IPS-15b (cell line): ENCODE results near the gene RNF217.
A peak's percentile ranks its signal among the peaks of the same experiment; 100 is the strongest.
"Not testable (repeated sequence)": the region's sequence is repeated elsewhere in the genome, so short reads cannot be mapped to it uniquely, and the experiment has no call there.

ENCODE experiments used
- H3K27me3 ChIP-seq: one replicate; pipeline ENCODE4 v1.6.1; 2013; ENCODE audit warnings: low read length; ENCODE audit not compliant: control insufficient read depth, insufficient read depth
- H3K36me3 ChIP-seq: one replicate; pipeline ENCODE4 v1.6.1; 2013; ENCODE audit warnings: low read length; ENCODE audit not compliant: control insufficient read depth, insufficient read depth
- H3K4me1 ChIP-seq: one replicate; pipeline ENCODE4 v1.6.1; 2013; ENCODE audit warnings: mild to moderate bottlenecking, low read length; ENCODE audit not compliant: control insufficient read depth, insufficient read depth
- H3K4me3 ChIP-seq: one replicate; pipeline ENCODE4 v1.5.1; 2013; ENCODE audit warnings: low read depth, low read length
- H3K9ac ChIP-seq: one replicate; pipeline ENCODE4 v1.6.1; 2013; ENCODE audit warnings: low read depth, mild to moderate bottlenecking, low read length
- H3K9me3 ChIP-seq: one replicate; pipeline ENCODE4 v1.6.1; 2013; ENCODE audit warnings: mild to moderate bottlenecking, low read length; ENCODE audit not compliant: control insufficient read depth, insufficient read depth

Gene RNF217

DNA sequence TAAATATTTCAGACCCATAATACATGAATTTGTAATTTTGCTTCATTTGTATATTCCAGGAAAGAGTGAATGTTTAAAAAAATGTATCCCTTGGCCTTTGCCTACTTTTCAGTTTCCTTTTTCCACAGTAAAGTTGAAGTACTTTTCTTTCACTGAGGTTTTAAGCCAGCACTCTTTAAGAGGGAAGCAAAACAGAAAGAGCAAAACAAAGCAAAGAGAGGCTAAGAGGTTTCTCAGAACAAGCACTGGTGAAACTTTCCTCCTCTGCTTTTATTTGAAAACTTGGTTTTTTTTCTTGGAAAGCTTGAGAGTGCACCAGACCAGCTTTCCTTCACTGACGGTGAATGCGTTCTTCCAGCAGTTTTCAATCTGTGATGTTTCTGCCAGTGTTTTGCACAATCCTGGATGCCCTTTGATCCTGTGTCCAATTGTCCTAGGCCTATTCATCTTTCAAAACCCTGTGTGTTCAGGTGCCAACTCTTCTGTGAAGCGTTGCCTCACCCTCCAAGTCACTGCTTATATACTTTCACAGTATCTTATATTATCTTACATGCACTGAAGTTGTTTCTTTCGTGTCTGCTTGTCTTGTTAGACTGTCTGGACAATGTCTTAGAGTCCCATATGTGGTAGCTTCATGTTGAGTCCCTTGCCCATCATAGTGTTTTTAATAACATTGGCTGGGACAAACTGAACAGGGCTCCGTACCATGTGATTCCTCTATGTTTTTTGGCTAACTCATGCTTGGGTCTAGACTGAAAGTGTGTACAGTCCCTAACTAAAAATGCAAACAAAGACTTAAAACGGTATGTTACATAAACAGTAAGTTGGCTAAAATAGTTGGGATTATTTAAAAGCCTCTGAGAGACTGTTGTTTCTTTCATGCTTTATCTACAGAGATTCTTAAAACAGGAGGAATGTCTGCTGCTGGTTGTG, 1.9 kb downstream of the RNF217 start:
- Histone ChIP-seq H3K4me1 (peaks cover 5% of the 10 kb centered on the region), H3K4me3 (peak overlapping the region; percentile 85), H3K27me3 (peaks cover 8% of the 10 kb centered on the region), H3K9ac (no peak overlapping the region), H3K9me3 (no peaks in the 10 kb centered on the region), H3K36me3 (no peaks in the 10 kb centered on the region)

DNA sequence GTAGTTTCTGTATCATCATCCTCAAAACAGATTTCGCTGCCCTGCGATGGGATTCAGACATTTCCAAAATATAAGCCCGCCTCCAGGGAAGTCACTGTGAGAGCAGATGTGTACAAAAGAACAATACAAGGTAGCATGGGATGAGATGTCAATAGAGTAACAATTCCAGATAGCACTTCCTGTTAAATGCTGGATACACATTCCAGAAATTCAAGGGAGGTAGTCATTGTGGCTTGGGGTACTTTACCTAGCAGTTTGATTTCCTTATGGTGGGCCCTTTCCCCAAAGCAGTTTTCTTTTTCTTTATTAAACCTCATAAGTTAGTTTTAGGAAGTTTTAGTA, 2.5 kb downstream of the RNF217 start:
- Histone ChIP-seq H3K4me3 (peak overlapping the region; percentile 85), H3K9ac (no peak overlapping the region), H3K36me3 (no peaks in the 10 kb centered on the region), H3K4me1 (peaks cover 5% of the 10 kb centered on the region), H3K27me3 (peaks cover 8% of the 10 kb centered on the region), H3K9me3 (no peaks in the 10 kb centered on the region)

DNA sequence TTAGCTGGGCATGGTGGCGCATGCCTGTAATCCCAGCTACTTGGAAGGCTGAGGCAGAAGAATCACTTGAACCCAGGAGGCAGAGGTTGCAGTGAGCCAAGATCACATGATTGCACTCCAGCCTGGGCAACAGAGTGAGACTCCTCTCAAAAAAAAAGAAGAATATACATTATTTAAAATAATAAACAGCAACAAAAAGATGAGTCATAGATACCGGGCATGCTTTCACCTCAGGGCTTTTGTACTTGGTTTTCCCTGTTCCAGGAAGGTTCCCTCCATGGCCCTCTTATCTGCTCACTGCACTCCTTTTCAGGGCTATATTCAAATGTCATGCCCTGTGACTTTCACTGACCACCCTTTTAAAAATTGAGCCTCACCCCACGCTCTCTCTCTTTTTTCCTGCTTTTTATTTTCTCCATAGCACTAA, 3.2 kb downstream of the RNF217 start:
- not testable (repeated sequence) for H3K27me3 ChIP-seq, H3K4me1 ChIP-seq, H3K9me3 ChIP-seq, H3K4me3 ChIP-seq, H3K9ac ChIP-seq, H3K36me3 ChIP-seq

DNA sequence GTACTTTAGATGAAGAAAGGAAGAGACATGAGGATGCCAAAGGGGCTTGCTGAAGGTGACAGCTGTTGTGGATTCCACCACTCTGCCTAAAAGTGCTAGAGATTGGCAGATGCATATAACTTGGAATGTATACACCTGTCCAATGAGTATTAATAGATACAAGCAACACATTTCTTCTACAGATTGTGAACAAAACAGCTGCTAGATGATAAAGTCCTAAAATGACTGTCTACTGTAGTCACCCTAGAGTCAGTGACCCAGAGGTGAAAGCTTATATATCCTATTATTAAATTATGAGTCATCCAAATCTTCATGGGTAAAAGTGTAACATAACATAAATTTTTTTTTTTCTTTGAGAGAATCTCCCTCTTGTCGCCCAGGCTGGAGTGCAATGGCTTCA, 5.2 kb downstream of the RNF217 start:
- Histone ChIP-seq H3K27me3 (no peaks in the 10 kb centered on the region), H3K9ac (no peak overlapping the region), H3K9me3 (no peaks in the 10 kb centered on the region), H3K4me1 (peaks cover 5% of the 10 kb centered on the region), H3K4me3 (no peak overlapping the region), H3K36me3 (no peaks in the 10 kb centered on the region)

DNA sequence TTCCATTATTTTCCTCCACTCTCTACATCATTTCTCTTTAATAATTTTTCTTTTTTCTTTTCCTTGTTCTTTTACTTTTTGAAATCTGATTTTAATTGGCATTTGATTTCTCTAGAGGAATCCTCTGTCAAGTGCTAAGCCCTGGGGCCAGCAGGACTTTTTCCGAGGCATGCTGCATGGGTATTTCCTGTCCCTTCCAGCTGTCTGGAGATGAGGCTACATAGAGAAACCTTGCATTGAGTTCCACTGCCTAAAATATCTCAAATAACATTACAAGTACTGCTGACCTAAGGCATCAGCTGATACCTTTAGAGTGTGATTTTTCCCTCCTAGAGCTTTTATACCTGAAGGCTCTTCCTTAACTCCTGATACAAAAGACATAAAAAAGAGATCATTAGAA, 6.2 kb downstream of the RNF217 start:
- no peaks in the 10 kb centered on the region for H3K27me3 ChIP-seq
- peaks cover 5% of the 10 kb centered on the region for H3K4me1 ChIP-seq
- H3K4me3 ChIP-seq: no peak overlapping the region
- no peaks in the 10 kb centered on the region for H3K9me3 ChIP-seq
- H3K36me3 ChIP-seq: no peaks in the 10 kb centered on the region
- H3K9ac ChIP-seq: no peak overlapping the region

DNA sequence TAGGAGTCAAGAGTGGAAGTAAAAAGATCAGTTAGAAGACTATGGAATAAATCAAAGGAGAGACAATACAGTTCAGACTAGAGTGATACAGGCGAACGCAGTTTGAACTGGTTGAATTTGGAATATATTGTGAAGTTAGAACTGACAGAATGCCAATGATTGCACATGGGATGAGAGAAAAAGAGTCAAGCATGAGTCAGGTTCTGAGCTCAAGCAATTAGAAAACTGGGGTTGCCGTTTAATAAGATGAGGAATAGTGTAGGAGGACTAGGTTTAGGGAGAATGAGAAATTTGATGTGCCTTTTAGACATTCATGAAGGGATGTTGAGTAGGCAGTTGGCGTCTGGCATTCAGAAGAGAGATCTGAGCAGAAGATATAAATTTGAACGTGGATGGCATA, 8.0 kb downstream of the RNF217 start:
- Histone ChIP-seq H3K4me1 (no peaks in the 10 kb centered on the region), H3K9me3 (no peaks in the 10 kb centered on the region), H3K4me3 (no peak overlapping the region), H3K36me3 (no peaks in the 10 kb centered on the region), H3K9ac (no peak overlapping the region), H3K27me3 (no peaks in the 10 kb centered on the region)

DNA sequence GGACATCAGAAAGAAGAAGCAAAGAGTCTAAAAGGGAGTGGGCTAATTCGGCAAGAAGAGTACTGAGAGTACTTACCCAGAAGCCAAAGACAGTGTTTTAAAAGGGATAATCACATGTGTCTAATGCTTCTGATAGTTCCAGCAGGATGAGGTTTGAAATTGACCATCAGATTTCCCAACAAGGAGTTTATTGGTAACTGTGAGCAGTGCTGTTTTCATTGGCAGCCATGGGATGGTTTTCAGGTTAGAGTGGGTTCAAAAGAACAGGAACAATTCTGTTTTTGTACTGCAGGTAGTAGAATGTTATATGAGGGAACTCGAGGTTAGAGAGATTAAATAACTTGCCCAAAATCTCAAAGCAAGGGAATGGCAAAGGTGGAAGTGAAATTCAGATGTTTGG, 8.5 kb downstream of the RNF217 start:
- Histone ChIP-seq H3K9me3 (no peaks in the 10 kb centered on the region), H3K4me1 (no peaks in the 10 kb centered on the region), H3K4me3 (no peak overlapping the region), H3K27me3 (no peaks in the 10 kb centered on the region), H3K9ac (no peak overlapping the region), H3K36me3 (no peaks in the 10 kb centered on the region)

DNA sequence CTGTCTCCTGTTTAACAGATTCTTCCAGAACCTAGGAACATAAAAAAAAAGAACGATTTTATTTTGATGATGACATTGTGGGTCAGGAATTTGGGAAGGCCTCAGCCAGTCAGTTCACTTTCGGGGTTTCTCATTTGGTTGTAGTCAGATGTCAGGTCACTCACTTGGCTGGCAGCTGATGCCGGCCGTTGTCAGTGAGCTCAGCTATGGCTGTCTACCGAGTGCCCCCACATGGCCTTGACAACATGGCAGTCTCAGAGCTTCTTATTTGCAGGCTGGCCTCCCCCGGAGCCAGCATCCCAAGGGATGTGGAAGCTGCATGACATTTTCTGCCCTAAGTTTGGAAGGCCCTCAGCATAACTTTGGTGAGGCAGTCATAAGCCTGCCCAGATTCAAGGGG, 11.5 kb downstream of the RNF217 start:
- no peaks in the 10 kb centered on the region for H3K27me3 ChIP-seq
- no peaks in the 10 kb centered on the region for H3K4me1 ChIP-seq
- H3K9me3 ChIP-seq: no peaks in the 10 kb centered on the region
- no peak overlapping the region for H3K9ac ChIP-seq
- H3K36me3 ChIP-seq: peaks cover 4% of the 10 kb centered on the region
- H3K4me3 ChIP-seq: no peak overlapping the region

DNA sequence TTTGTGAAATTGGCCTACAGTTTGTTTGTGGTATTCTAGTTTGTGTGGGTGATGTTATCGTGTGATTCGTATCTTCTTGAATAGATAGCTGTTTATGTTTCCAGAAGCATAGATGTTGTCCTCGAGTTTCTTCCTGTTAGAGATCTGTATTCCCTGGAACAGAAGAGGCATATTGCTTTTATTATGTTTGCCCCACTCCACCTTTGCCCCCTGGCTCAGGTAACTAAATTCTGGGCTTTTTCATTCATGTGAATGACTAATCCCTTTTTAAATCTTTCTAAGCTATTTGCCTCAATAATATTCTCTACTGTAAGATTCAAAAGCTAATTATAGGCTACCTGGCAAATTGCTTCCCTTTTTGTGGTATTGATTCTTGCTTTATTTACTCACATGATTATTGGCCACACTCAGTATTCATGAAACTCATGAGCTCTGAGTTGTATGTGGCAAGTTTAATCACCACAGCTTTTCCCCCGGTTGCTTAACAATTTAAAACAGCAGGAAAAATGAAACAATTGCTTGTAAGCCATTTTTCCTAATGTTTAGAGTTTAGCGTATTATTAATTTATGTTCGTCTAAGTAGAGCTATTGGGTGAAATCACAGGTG, 12.6 kb downstream of the RNF217 start:
- no peaks in the 10 kb centered on the region for H3K9me3 ChIP-seq
- peaks cover 4% of the 10 kb centered on the region for H3K36me3 ChIP-seq
- no peaks in the 10 kb centered on the region for H3K27me3 ChIP-seq
- no peaks in the 10 kb centered on the region for H3K4me1 ChIP-seq
- H3K4me3 ChIP-seq: no peak overlapping the region
- no peak overlapping the region for H3K9ac ChIP-seq

DNA sequence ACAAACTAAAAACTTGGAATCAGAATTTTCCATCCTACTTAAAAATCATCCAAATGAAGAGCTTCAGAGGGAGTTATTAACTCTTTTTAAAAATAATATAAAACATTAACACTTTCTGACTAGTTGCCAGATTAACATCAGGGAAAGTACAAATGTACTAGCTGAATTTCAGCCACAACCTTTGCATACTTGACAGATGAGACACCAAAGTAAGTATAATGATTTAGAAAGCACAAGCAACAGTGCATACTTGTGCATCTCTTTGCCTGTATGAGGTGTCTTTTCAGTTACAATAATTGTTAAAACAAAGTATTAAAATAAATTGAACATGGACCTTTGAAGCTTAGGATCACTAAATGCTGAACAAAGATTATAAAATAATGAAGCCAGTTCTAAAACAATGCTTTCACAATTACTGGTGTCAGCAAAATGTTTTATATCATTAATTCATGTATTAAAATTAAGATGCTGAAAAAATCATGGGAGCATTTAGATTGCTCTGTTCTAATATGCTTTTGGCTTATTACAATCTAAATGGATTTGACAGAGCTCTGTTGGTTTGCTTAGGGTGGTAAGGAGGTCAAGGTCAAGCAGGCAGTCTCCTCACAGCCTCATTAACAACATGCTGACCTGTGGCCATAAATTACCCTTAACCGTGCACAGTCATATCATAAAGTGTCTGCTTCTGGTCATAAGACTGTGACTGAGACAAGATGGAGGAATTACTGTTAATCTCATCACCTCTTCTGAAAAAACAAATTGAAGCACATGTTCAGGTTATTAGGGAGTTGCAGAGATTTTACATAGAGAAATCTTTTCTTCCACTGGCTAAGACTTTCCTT, 15.1 kb downstream of the RNF217 start:
- no peaks in the 10 kb centered on the region for H3K9me3 ChIP-seq
- H3K4me1 ChIP-seq: no peaks in the 10 kb centered on the region
- H3K4me3 ChIP-seq: no peak overlapping the region
- H3K9ac ChIP-seq: no peak overlapping the region
- no peaks in the 10 kb centered on the region for H3K27me3 ChIP-seq
- H3K36me3 ChIP-seq: peaks cover 4% of the 10 kb centered on the region

DNA sequence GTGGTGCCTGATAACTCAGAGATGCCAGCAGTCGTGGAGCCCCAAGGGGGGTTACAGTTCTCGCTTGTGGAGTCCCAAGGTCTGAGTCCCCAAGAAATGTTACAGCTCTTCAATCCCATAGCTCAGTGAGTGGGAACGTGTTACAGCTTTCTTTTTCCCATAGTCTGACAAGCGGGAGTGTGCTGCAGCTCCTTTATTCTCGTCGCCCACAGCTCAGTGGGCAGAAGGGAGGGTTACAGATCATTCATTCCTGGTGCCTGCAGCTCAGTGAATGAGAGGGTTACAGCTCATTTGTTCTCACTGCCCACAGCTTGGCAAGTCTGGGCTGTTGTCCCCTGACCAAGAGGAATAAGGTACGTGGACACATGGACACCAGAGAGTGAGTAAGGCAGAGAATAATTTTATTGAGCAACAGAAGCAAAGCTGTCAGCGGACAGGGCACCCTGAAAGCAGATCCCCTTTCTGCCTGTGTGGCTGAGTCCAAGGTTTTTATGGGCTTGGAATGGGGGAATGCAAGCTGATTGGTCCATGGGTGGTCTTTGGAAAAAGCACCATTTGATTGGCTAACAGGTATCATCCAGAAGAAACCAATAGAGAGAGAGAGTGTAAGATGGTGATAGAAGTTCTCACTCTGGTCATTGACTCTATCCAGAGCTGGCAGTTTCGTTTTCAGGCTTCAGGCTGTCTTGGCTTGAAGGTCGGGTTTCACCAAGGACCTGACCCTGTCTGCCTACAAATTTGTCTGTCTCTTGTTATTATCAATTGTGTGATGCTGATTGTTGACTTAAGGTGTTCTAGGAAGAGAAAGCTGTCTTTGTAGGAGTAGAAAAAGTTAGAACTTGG, 16.4 kb downstream of the RNF217 start:
- Histone ChIP-seq H3K36me3 (peaks cover 4% of the 10 kb centered on the region), H3K4me3 (no peak overlapping the region)

More for the DNA sequence above, 16.4 kb downstream of the RNF217 start:
- no peaks in the 10 kb centered on the region for H3K9me3 ChIP-seq
- H3K9ac ChIP-seq: no peak overlapping the region
- H3K4me1 ChIP-seq: no peaks in the 10 kb centered on the region
- H3K27me3 ChIP-seq: no peaks in the 10 kb centered on the region
